Mucosa of descending colon (tissue), 3 donors: ENCODE measurements around the gene DTNA. TPM values are rescaled to one million over a fixed set of nuclear protein-coding genes. Genes with fewer than 3 reads are reported as not detected.

Experiments
- ATAC-seq: fragments of 200-7000 bp; cut with Tn5 transposase; one replicate; pipeline ENCODE4 v1.9.1; 2020; ENCODE audit warnings: mild to moderate bottlenecking, moderate library complexity
- DNase-seq, 3 donors: peaks; one replicate each; pipeline ENCODE4 v3.0.0-alpha.2; 2020
- H3K36me3 ChIP-seq: fragments of 200-600 bp; one replicate; pipeline ENCODE4 v1.8.0; 2021; ENCODE audit warnings: low read depth, mild to moderate bottlenecking
- H3K4me1 ChIP-seq: fragments of 200-600 bp; one replicate; pipeline ENCODE4 v1.8.0; 2021; ENCODE audit warnings: low read depth, mild to moderate bottlenecking
- H3K4me3 ChIP-seq: fragments of 200-600 bp; one replicate; pipeline ENCODE4 v1.8.0; 2021; ENCODE audit warnings: mild to moderate bottlenecking
- H3K9me3 ChIP-seq: fragments of 200-600 bp; one replicate; pipeline ENCODE4 v1.8.0; 2021; ENCODE audit warnings: mild to moderate bottlenecking
- intact Hi-C, 2 donors: fragments of 100-400 bp; cut with DNase I in 1 of 2; cut with micrococcal nuclease in 1 of 2; formaldehyde crosslinking; loops; one replicate each; pipeline versions ENCODE4 v1.11.0 to v1.11.1; 2022; cut with DNase I, micrococcal nuclease
- total RNA-seq, 3 donors: library from RNA; stranded (reverse); fragmentation: NEBNext Ultra II Directional in 2 of 3; extraction: Animal tissue kit (Norgen Biotek cat#: 25700) in 2 of 3; gene quantifications; one replicate each; pipeline versions ENCODE4 v1.2.1 to v1.2.4, GENCODE V29; 2021 to 2023
- TF ChIP-seq, protein P1 (sequence below): fragments of 200-600 bp; IDR thresholded peaks from one replicate; pipeline ENCODE4 v1.8.0; 2022; ENCODE audit warnings: antibody characterized with exemption, mild to moderate bottlenecking
- donor health status: DM: no; HTN: no; CAD: no; lungs with moderate emphysema.
- donor health status: DM: no; HTN: no; CAD: no.
- donor health status: DM: no; HTN: yes; CAD: no.

The DTNA gene
- total RNA-seq, 3 donors from 2014 or later = 2.8 to 23.5 (median 7.4) TPM

DNA sequence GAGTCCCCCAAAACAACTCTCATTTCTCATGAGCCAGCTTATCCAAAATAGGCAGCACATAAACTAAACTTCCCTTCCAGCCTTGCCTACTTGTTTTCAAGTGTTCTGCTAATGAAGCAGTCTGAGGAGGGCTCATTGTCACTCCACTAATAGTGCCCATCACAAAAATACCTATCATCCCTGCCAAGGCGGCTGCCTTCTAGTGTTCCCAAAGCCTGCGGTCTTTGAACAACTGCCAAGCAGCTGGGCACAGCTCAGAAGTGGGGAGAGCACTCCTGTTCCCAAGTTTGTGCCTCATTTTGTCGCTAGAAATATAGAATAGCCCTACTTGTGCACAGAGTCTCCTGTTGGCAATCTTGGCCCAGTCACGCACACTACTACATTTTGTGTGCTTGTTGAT lies 50.3 kb downstream of the DTNA start:
- ATAC-seq (no peak), DNase-seq (no peak)
- Histone ChIP-seq H3K4me3 (no peak overlapping the region), H3K36me3 (no peaks in the 10 kb centered on the region), H3K4me1 (no peaks in the 10 kb centered on the region), H3K9me3 (no peaks in the 10 kb centered on the region)
- intact Hi-C loops = no loop called here
- TF ChIP-seq, protein P1, sequence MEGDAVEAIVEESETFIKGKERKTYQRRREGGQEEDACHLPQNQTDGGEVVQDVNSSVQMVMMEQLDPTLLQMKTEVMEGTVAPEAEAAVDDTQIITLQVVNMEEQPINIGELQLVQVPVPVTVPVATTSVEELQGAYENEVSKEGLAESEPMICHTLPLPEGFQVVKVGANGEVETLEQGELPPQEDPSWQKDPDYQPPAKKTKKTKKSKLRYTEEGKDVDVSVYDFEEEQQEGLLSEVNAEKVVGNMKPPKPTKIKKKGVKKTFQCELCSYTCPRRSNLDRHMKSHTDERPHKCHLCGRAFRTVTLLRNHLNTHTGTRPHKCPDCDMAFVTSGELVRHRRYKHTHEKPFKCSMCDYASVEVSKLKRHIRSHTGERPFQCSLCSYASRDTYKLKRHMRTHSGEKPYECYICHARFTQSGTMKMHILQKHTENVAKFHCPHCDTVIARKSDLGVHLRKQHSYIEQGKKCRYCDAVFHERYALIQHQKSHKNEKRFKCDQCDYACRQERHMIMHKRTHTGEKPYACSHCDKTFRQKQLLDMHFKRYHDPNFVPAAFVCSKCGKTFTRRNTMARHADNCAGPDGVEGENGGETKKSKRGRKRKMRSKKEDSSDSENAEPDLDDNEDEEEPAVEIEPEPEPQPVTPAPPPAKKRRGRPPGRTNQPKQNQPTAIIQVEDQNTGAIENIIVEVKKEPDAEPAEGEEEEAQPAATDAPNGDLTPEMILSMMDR = no peak

DNA sequence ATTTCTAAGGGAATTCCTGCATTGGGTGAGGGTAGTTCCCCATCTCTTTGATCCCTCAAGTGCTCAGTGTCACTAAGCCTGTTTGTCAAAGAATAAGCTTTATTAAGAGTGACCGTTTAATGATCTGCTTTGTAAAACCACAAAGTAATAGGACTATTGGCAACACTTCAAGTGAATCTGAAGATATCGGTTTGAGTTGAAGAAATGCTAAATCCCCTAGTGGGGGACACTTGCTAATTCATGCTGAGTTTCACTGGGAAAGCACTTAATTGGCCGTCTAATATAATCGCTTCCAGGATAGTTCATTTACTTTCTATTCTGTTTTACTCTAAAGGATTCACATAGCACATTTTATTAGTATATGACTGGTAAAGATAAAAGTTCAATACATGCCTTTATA lies 54.4 kb downstream of the DTNA start:
- Histone ChIP-seq H3K9me3 (no peaks in the 10 kb centered on the region), H3K4me1 (no peaks in the 10 kb centered on the region), H3K4me3 (no peak overlapping the region), H3K36me3 (no peaks in the 10 kb centered on the region)
- no peak for DNase-seq
- ATAC-seq = no peak
- intact Hi-C loops = no loop called here
- TF ChIP-seq, protein P1 = no peak

DNA sequence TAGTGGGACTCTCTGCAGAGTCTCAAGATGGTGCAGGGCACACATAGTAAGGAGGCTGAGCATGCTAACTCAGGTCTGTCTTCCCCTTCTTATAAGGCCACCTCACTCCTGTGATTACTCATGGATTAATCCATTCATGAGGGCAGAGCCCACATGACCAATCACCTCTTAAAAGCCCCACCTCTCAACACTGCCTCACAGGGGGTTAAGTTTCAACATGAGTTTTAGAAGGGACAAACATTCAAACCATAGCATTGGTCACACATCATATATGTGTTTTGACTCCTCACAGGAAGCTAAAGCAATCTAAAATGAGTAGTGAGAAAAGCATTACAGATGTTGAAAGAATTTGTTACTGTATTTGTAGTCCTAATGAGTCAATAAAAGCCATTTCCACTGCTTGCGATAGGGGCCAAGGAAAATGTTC lies 57.5 kb downstream of the DTNA start:
- intact Hi-C loops = no loop called here
- Histone ChIP-seq H3K4me3 (no peak overlapping the region), H3K36me3 (no peaks in the 10 kb centered on the region), H3K9me3 (no peaks in the 10 kb centered on the region), H3K4me1 (no peaks in the 10 kb centered on the region)
- ATAC-seq (no peak), DNase-seq (no peak)
- TF ChIP-seq, protein P1 = no peak

DNA sequence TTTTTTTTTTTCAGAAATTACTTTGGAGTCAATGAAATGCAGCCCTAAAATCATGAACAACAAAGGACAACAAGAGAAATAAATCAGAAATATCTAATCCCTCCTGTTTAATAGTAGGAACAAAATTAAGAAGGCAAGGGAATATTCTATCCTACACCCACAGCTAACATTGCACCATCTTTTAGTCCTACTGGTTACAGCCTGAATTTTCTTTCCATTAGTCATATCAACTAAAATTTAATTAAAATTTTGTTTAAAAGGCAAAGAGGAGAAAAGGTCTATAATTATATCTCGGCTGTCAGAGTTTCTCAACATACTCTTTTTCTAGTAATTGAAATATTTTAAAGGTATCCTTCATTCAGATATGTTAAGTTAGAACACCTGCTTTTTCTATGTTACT lies 61.9 kb downstream of the DTNA start:
- ATAC-seq = no peak
- no peaks in the 10 kb centered on the region for H3K9me3 ChIP-seq
- intact Hi-C loops = loop anchor here in 1 of 2 donors (10.0 kb wide), 1 partner anchor 117 kb away; no protein-coding TSS in a partner anchor

DNA sequence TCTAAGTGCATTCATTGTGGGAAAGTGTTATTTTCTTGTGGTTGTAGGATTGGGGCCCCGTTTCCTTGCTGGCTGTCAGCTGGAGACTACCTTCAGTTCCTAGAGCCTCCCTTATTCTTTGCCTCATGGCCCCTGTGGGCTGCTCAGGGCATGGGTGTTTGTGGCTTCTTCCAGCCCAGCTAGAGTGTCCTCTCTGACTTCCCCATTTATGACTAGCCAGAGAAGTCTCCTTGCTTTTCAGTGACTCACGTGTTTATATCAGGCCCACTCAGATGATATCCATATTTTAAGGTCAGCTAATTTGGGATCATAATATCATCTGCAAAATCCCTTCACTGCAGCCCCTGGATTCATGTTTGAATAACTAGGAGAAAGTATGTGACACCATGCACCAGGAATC lies 62.8 kb downstream of the DTNA start:
- intact Hi-C loops = loop anchor here in 1 of 2 donors (10.0 kb wide), 1 partner anchor 118 kb away; no protein-coding TSS in a partner anchor
- no peak for DNase-seq
- H3K36me3 ChIP-seq = no peaks in the 10 kb centered on the region
- no peaks in the 10 kb centered on the region for H3K4me1 ChIP-seq
- H3K9me3 ChIP-seq = no peaks in the 10 kb centered on the region
- no peak overlapping the region for H3K4me3 ChIP-seq
- TF ChIP-seq, protein P1 = no peak
- no peak for ATAC-seq

More for the DNA sequence above, 61.9 kb downstream of the DTNA start:
- no peak overlapping the region for H3K4me3 ChIP-seq
- DNase-seq = no peak
- no peaks in the 10 kb centered on the region for H3K36me3 ChIP-seq
- no peaks in the 10 kb centered on the region for H3K4me1 ChIP-seq
- TF ChIP-seq, protein P1 = no peak

DNA sequence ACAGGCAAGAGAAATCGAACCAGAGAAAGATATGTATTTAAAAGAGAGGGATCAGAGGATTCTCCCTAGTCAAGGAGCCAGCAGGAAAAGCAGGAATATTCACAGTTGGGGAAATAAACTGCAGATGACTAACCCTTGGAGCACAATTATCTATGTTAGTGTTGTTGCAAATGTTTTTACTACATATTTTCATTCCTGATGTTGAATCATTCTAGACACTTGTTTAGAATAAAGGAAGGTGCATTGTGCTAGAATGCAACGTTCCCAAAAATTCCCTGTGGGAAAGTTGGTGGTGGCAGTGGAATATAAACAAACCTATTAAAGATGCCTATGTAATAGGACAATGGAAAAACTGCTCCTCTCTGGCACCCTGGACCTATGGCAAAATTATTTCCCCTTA lies 63.3 kb downstream of the DTNA start:
- ATAC-seq = no peak

More for the DNA sequence above, 63.3 kb downstream of the DTNA start:
- H3K4me3 ChIP-seq = no peak overlapping the region
- no peaks in the 10 kb centered on the region for H3K4me1 ChIP-seq
- no peaks in the 10 kb centered on the region for H3K36me3 ChIP-seq
- TF ChIP-seq, protein P1 = no peak
- H3K9me3 ChIP-seq = no peaks in the 10 kb centered on the region
- DNase-seq = no peak
- intact Hi-C loops = loop anchor here in 1 of 2 donors (10.0 kb wide), 1 partner anchor 119 kb away; no protein-coding TSS in a partner anchor
